ENCODE results near the gene SPATA46.

SPATA46 gene

DNA sequence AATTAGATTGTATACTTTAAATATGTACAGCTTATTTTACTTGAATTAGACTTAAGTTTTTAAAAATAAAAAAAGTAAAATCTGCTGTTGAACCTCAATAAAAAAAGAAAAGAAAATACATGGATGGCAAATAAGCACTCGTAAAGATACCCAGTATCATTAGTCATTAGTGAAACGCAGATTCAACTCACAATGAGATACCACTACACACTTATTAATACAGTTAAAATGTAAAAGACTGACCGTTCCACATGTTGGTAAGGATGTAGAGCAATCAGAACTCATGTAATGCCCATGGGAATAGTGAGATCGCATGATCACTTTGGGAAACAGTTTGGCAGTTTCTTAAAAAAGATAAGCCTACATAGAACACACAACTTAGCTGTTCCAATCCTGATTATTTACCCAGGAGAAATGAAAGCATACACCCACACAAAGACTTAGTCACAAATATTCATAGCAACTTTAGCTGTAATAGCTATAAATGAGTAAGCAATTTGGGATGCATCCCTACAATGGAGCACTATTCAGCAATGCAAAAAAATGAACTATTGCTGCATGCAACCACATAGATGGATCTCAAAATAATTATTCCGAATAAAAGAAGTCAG is 28.0 kb upstream of the SPATA46 start:
- TF ChIP-seq, protein P1, sequence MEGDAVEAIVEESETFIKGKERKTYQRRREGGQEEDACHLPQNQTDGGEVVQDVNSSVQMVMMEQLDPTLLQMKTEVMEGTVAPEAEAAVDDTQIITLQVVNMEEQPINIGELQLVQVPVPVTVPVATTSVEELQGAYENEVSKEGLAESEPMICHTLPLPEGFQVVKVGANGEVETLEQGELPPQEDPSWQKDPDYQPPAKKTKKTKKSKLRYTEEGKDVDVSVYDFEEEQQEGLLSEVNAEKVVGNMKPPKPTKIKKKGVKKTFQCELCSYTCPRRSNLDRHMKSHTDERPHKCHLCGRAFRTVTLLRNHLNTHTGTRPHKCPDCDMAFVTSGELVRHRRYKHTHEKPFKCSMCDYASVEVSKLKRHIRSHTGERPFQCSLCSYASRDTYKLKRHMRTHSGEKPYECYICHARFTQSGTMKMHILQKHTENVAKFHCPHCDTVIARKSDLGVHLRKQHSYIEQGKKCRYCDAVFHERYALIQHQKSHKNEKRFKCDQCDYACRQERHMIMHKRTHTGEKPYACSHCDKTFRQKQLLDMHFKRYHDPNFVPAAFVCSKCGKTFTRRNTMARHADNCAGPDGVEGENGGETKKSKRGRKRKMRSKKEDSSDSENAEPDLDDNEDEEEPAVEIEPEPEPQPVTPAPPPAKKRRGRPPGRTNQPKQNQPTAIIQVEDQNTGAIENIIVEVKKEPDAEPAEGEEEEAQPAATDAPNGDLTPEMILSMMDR (IDR thresholded peaks at IDR 0.05; ENCODE audit: control extremely low read depth, extremely low read depth, low read depth, missing control alignments) = no peak
- CTCF ChIA-PET = no interaction called here
- POLR2A ChIA-PET = no interaction called here
- no peak for DNase-seq (ENCODE audit: extremely low spot score)

GRCh38 chr1:162400790-162401355 is 24.2 kb upstream of the SPATA46 start:
- ChIA-PET POLR2A (no interaction called here), CTCF (no interaction called here)
- DNase-seq (ENCODE audit: extremely low spot score) = no peak
- TF ChIP-seq, protein P1 (IDR thresholded peaks at IDR 0.05; ENCODE audit: control extremely low read depth, extremely low read depth, low read depth, missing control alignments) = no peak

DNA sequence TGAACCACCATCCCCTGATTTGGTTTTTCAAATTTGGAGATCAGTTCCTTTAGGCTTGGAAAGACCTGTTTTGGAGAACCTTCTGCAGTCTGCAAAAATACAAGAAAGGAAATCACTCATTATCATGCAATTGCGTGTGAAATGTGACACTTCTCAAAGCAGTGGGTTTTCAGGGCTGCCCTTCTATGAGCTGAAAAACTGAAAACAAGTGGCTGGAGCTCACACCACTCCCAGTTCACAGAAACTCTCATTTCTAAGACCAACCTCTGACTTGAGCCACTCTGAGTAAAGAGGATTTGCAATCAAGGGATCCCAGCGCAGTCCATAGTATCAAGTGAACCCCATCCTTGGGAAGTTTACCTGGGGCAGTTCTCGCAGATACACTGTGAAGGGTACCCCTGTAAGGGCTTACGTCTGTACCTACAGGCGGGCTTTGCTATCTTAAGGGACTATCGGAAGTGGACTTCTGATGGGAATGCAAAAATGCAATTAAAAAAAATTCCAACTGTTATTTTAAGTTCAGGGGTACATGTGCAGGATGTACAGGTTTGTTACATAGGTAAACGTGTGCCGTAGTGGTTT is 22.4 kb upstream of the SPATA46 start:
- TF ChIP-seq, protein P1 (IDR thresholded peaks at IDR 0.05; ENCODE audit: control extremely low read depth, extremely low read depth, low read depth, missing control alignments) = no peak
- POLR2A ChIA-PET = no interaction called here
- DNase-seq (ENCODE audit: extremely low spot score) = no peak
- CTCF ChIA-PET = interaction anchor here (1.5 kb wide), 1 partner anchor 343 kb away, joined by 3 read pairs; no protein-coding TSS in a partner anchor

- DNase-seq (ENCODE audit: extremely low spot score) = no peak
- POLR2A ChIA-PET = no interaction called here
- CTCF ChIA-PET = no interaction called here
- TF ChIP-seq, protein P1 (IDR thresholded peaks at IDR 0.05; ENCODE audit: control extremely low read depth, extremely low read depth, low read depth, missing control alignments) = no peak
Measured at GRCh38 chr1:162397943-162398560, 21.4 kb upstream of the SPATA46 start.

DNA sequence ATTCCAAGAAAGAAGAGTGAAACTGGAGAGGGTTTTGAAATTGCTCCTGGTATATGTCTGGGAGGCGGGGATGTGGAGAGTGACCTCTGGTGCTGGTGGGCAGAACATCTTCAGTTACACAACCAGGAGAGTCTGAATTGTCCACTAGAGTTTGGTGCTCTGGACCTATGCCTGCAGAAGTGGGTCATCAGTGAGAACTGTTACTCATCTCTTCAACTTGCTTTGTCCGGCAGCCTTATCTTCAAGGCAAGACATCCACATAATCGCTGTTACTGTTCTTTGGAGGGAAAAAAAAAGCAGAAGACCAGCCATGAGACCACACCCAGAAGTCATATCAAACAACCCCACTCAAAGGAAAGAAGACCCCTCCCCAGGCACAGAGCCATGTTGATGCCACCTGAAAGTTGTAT is 20.4 kb upstream of the SPATA46 start:
- DNase-seq (ENCODE audit: extremely low spot score) = no peak
- ChIA-PET POLR2A (no interaction called here), CTCF (no interaction called here)
- TF ChIP-seq, protein P1 (IDR thresholded peaks at IDR 0.05; ENCODE audit: control extremely low read depth, extremely low read depth, low read depth, missing control alignments) = no peak

GRCh38 chr1:162396201-162396906 is 19.7 kb upstream of the SPATA46 start:
- POLR2A ChIA-PET = no interaction called here
- DNase-seq (ENCODE audit: extremely low spot score) = no peak
- CTCF ChIA-PET = interaction anchor here (0.9 kb wide), 1 partner anchor 340 kb away, joined by 3 read pairs; no protein-coding TSS in a partner anchor
- TF ChIP-seq, protein P1 (IDR thresholded peaks at IDR 0.05; ENCODE audit: control extremely low read depth, extremely low read depth, low read depth, missing control alignments) = no peak

Measured in GM10248 (cell line).